ENCODE measurements around the gene ZNF397.

GRCh38 chr18:35191698-35192025 is 49.2 kb upstream of the ZNF397 start:
- no peak for TF ChIP-seq NFRKB (IDR thresholded peaks at IDR 0.05)
- no peak for TF ChIP-seq SP1 (IDR thresholded peaks at IDR 0.05)
- no peak for TF ChIP-seq ZNF384 (IDR thresholded peaks at IDR 0.05)
- TF ChIP-seq FOXM1 (IDR thresholded peaks at IDR 0.05; ENCODE audit: borderline replicate concordance), result no peak
- TF ChIP-seq FOXK2 (IDR thresholded peaks at IDR 0.05), result no peak
- TF ChIP-seq HDGF (IDR thresholded peaks at IDR 0.05; ENCODE audit: borderline replicate concordance), result no peak
- no peak for TF ChIP-seq ARNT (IDR thresholded peaks at IDR 0.05)
- no peak for TF ChIP-seq BHLHE40 (IDR thresholded peaks at IDR 0.05; ENCODE audit: borderline replicate concordance)
- TF ChIP-seq FOXA1 (IDR thresholded peaks at IDR 0.05), result no peak
- TF ChIP-seq ELF4 (IDR thresholded peaks at IDR 0.05), result no peak
- no peak for TF ChIP-seq SUZ12 (IDR thresholded peaks at IDR 0.05)
- TF ChIP-seq L3MBTL2 (conservative IDR thresholded peaks at IDR 0.05), result no peak

All from HEK293T (cell line).